ENCODE measurements around the gene TBPL1. TPM values are rescaled to one million over a fixed set of nuclear protein-coding genes. Genes with fewer than 3 reads are reported as not detected.
"Not testable (repeated sequence)": the region's sequence is repeated elsewhere in the genome, so short reads cannot be mapped to it uniquely, and the experiment has no call there.

The TBPL1 gene
- total RNA-seq, 1 donor from 2014 or later, result 27.7 TPM

GRCh38 chr6:133966654-133967329 lies 13.8 kb downstream of the TBPL1 start:
- no peaks in the 10 kb centered on the region for H3K27me3 ChIP-seq (ENCODE audit: control insufficient read depth, insufficient read depth, low read length)
- H3K36me3 ChIP-seq (ENCODE audit: control insufficient read depth, insufficient read depth, low read length), result no peaks in the 10 kb centered on the region
- TF ChIP-seq CTCF (IDR thresholded peaks at IDR 0.05; ENCODE audit: insufficient read depth, low read length, poor library complexity, severe bottlenecking), result no peak
- no peak for DNase-seq (ENCODE audit: low read depth)
- no peak overlapping the region for H3K4me3 ChIP-seq (ENCODE audit: low read depth, low read length)

- no peak for TF ChIP-seq CTCF (IDR thresholded peaks at IDR 0.05; ENCODE audit: insufficient read depth, low read length, poor library complexity, severe bottlenecking)
- Histone ChIP-seq H3K27me3 (ENCODE audit: control insufficient read depth, insufficient read depth, low read length) (no peaks in the 10 kb centered on the region), H3K36me3 (ENCODE audit: control insufficient read depth, insufficient read depth, low read length) (no peaks in the 10 kb centered on the region), H3K4me3 (ENCODE audit: low read depth, low read length) (no peak overlapping the region)
- DNase-seq (ENCODE audit: low read depth), result no peak
These were observed 14.3 kb downstream of the TBPL1 start for GRCh38 chr6:133967347-133967746.

GRCh38 chr6:133967835-133968234 lies 14.8 kb downstream of the TBPL1 start:
- H3K36me3 ChIP-seq (ENCODE audit: control insufficient read depth, insufficient read depth, low read length); H3K27me3 ChIP-seq (ENCODE audit: control insufficient read depth, insufficient read depth, low read length); H3K4me3 ChIP-seq (ENCODE audit: low read depth, low read length): not testable (repeated sequence)
- DNase-seq (ENCODE audit: low read depth), result peak; percentile 26

- Histone ChIP-seq H3K4me3 (ENCODE audit: low read depth, low read length) (no peak overlapping the region), H3K27me3 (ENCODE audit: control insufficient read depth, insufficient read depth, low read length) (no peaks in the 10 kb centered on the region), H3K36me3 (ENCODE audit: control insufficient read depth, insufficient read depth, low read length) (no peaks in the 10 kb centered on the region)
- no peak for DNase-seq (ENCODE audit: low read depth)
- no peak for TF ChIP-seq CTCF (IDR thresholded peaks at IDR 0.05; ENCODE audit: insufficient read depth, low read length, poor library complexity, severe bottlenecking)
These were observed 16.4 kb downstream of the TBPL1 start for GRCh38 chr6:133969285-133969920.

GRCh38 chr6:133969921-133970295 lies 16.9 kb downstream of the TBPL1 start:
- DNase-seq (ENCODE audit: low read depth), result no peak
- Histone ChIP-seq H3K4me3 (ENCODE audit: low read depth, low read length) (no peak overlapping the region), H3K27me3 (ENCODE audit: control insufficient read depth, insufficient read depth, low read length) (no peaks in the 10 kb centered on the region), H3K36me3 (ENCODE audit: control insufficient read depth, insufficient read depth, low read length) (no peaks in the 10 kb centered on the region)
- TF ChIP-seq CTCF (IDR thresholded peaks at IDR 0.05; ENCODE audit: insufficient read depth, low read length, poor library complexity, severe bottlenecking), result no peak

- H3K27me3 ChIP-seq (ENCODE audit: control insufficient read depth, insufficient read depth, low read length), result no peaks in the 10 kb centered on the region
- no peak for TF ChIP-seq CTCF (IDR thresholded peaks at IDR 0.05; ENCODE audit: insufficient read depth, low read length, poor library complexity, severe bottlenecking)
- no peaks in the 10 kb centered on the region for H3K36me3 ChIP-seq (ENCODE audit: control insufficient read depth, insufficient read depth, low read length)
- DNase-seq (ENCODE audit: low read depth), result no peak
- H3K4me3 ChIP-seq (ENCODE audit: low read depth, low read length), result no peak overlapping the region
These were observed 18.8 kb downstream of the TBPL1 start for GRCh38 chr6:133971861-133972260.

Data from kidney epithelial cell (primary cell).